ENCODE measurements around the gene ZC3H7A. TPM values are rescaled to one million over a fixed set of nuclear protein-coding genes. Genes with fewer than 3 reads are reported as not detected.

Gene ZC3H7A
- total and polyA plus RNA-seq, 2 of the 13 experiments (the other 11 are each of a cell fraction or from before 2014, with no cell fraction given) = 29.2 to 36.8 TPM

DNA sequence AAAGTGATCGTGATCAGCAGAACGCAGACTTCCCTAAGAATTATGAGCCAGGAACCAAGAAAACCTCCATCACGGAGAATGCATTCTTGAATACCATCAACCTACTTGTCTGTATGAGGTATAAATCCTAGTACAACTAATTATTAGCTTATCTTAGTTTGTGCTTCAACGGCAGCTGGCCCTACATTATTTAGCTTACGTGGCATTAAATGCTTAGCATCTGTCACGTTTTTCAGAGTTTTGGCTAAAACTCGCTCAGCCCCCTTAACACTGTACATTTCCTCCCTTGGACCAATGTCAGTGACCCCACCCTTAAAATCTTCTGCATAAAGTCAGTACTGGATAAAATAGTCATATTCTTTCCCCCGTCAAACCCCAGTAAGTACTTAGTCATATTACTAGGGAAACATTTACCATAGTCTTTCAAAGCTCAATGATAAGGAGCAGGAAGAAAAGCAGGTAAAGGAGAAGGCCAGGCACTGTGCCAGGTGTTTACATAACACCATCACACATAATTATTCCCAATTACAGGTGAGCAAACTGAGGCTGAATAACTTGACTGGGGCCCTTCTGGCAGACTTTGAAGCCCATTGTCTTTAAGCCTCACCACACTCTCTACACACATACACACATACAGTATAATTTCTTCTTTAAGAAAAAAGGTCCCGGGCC is 37.8 kb downstream of the ZC3H7A start (continued):
- TF ChIP-seq DZIP1 (CRISPR knock-in tag; IDR thresholded peaks at IDR 0.05) = no peak
- TF ChIP-seq HNRNPH1 (optimal IDR thresholded peaks at IDR 0.05; ENCODE audit: low read depth, low read length) = no peak
- TF ChIP-seq ZNF878 (CRISPR knock-in tag; IDR thresholded peaks at IDR 0.05) = no peak
- peak; percentile 55; the same call in 1 of the 2 replicates for TF ChIP-seq TBX2 (CRISPR knock-in tag; IDR thresholded peaks at IDR 0.05; ENCODE audit: borderline replicate concordance)
- no peak for TF ChIP-seq ATF7-NPFF (CRISPR knock-in tag; IDR thresholded peaks at IDR 0.05; ENCODE audit: low read depth)
- no peak for TF ChIP-seq HES4 (CRISPR knock-in tag; IDR thresholded peaks at IDR 0.05; ENCODE audit: borderline replicate concordance)
- TF ChIP-seq CSRNP1 (CRISPR knock-in tag; IDR thresholded peaks at IDR 0.05) = no peak
- no peak for TF ChIP-seq RARA (CRISPR knock-in tag; IDR thresholded peaks at IDR 0.05)
- no peak for TF ChIP-seq ETV6 (CRISPR knock-in tag; conservative IDR thresholded peaks at IDR 0.05)
- TF ChIP-seq DMTF1 (CRISPR knock-in tag; IDR thresholded peaks at IDR 0.05) = no peak
- TF ChIP-seq, protein P1, sequence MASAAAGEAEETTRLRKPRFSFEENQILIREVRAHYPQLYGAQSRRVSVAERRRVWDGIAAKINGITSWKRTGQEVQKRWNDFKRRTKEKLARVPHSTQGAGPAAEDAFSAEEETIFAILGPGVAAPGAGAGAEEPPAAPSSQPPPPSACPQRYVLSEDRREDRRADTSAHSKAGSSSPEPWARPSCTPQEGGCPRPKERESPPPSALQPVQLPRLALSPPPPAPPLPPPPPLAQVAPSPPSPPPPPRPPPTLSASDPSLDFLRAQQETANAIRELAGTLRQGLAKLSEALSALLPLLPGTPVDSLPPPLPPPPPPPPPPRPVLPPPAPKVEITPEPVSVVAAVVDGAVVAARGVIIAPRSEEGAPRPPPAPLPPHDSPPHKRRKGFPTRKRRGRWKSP (CRISPR knock-in tag; IDR thresholded peaks at IDR 0.05) = no peak
- no peak for TF ChIP-seq RFX3 (CRISPR knock-in tag; IDR thresholded peaks at IDR 0.05)
- no peak for TF ChIP-seq ZNF44 (CRISPR knock-in tag; IDR thresholded peaks at IDR 0.05)
- TF ChIP-seq RAD21 (CRISPR knock-in tag; IDR thresholded peaks at IDR 0.05) = no peak
- TF ChIP-seq ZNF10 (CRISPR knock-in tag; IDR thresholded peaks at IDR 0.05; ENCODE audit: borderline replicate concordance, low read depth) = no peak
- TF ChIP-seq SMAD1 (CRISPR knock-in tag; IDR thresholded peaks at IDR 0.05; ENCODE audit: borderline replicate concordance, low read depth) = no peak
- no peak for TF ChIP-seq NR0B2 (CRISPR knock-in tag; IDR thresholded peaks at IDR 0.05)
- TF ChIP-seq ZNF335 (CRISPR knock-in tag; IDR thresholded peaks at IDR 0.05) = no peak
- TF ChIP-seq MEIS1 (CRISPR knock-in tag; IDR thresholded peaks at IDR 0.05; ENCODE audit: borderline replicate concordance) = no peak
- TF ChIP-seq ZFP36L1 (CRISPR knock-in tag; IDR thresholded peaks at IDR 0.05) = 0 out of 2 replicates have a peak, but pooled peaks have one; percentile 24
- TF ChIP-seq, protein P2, sequence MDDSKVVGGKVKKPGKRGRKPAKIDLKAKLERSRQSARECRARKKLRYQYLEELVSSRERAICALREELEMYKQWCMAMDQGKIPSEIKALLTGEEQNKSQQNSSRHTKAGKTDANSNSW (CRISPR knock-in tag; IDR thresholded peaks at IDR 0.05; ENCODE audit: borderline replicate concordance) = no peak

All from HepG2 (cell line).